Prostate gland (tissue), 2 donors: ENCODE data around the gene INPP4B.

Experiments used
- POLR2A ChIP-seq: fragments of 450-650 bp; IDR thresholded peaks from one replicate; pipeline ENCODE4 v1.6.1; 2016; ENCODE audit warnings: antibody characterized with exemption, mild to moderate bottlenecking
- POLR2AphosphoS5 ChIP-seq: sonication (generic); formaldehyde crosslinking; IDR thresholded peaks from one replicate; pipeline ENCODE4 v1.6.1; 2017; ENCODE audit warnings: antibody characterized with exemption
- TF ChIP-seq, protein P1 (sequence below), 4 experiments: fragments of 200-600 bp in 2 of 4; fragments of 450-650 bp in 2 of 4; sonication (generic) in 2 of 4; IDR thresholded peaks; 1 replicate in 3 of 4; 2 replicates in 1 of 4; pipeline ENCODE4 v1.5.1; 2016 to 2019; ENCODE audit warnings: antibody characterized with exemption in 4 of 4, mild to moderate bottlenecking in 2 of 4, moderate library complexity in 2 of 4

DNA sequence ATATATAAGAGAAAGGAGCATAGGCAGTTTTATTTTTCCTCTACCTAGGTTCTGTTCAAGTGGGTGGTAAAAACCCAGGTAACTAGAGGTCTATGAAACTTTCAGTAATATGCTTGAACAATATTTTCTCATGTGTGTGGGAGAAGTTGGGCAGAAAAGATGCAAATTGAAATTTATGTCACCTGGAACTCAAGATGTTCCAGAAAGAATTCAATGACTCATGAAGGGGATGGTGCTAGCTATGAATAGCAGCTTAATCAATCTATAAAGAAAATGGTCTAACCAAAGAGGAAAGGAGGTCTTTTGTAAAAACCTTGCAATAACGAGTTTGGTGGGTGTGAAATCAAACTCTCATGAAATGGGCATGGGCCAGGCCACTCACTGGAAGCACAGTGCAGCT is 263.8 kb downstream of the INPP4B start:
- TF ChIP-seq POLR2AphosphoS5 (no peak), POLR2A (no peak)
- TF ChIP-seq, protein P1, sequence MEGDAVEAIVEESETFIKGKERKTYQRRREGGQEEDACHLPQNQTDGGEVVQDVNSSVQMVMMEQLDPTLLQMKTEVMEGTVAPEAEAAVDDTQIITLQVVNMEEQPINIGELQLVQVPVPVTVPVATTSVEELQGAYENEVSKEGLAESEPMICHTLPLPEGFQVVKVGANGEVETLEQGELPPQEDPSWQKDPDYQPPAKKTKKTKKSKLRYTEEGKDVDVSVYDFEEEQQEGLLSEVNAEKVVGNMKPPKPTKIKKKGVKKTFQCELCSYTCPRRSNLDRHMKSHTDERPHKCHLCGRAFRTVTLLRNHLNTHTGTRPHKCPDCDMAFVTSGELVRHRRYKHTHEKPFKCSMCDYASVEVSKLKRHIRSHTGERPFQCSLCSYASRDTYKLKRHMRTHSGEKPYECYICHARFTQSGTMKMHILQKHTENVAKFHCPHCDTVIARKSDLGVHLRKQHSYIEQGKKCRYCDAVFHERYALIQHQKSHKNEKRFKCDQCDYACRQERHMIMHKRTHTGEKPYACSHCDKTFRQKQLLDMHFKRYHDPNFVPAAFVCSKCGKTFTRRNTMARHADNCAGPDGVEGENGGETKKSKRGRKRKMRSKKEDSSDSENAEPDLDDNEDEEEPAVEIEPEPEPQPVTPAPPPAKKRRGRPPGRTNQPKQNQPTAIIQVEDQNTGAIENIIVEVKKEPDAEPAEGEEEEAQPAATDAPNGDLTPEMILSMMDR (IDR thresholded peaks at IDR 0.05): no peak
